ENCODE results near the gene BMPER. TPM values are rescaled to one million over a fixed set of nuclear protein-coding genes. Genes with fewer than 3 reads are reported as not detected.

The BMPER gene
- polyA plus RNA-seq, 1 of the 3 experiments (the other 2 are of a cell fraction) = 20.0 TPM

DNA sequence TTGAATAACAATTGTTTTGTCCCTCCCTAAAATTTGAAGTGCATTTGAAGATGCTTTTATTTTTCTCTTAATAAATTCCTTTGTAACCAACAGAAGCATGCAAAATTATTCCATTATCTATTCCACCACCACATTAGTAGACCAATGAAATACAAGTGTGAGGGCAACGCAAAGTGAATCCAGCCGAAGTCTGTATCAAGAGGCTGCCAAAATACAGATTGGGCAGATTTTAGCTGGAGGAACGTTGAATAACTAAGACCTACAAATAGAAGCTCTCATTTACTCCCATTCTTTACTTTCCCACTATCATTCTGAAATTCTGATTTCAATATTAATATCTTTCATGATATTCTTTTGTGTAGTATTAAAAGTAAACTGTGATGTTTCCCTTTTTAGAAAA lies 233.7 kb downstream of the BMPER start:
- Histone ChIP-seq H3K79me2 (ENCODE audit: insufficient read depth) (no peaks in the 10 kb centered on the region), H3K36me3 (replicated peaks in 1 of 2; ENCODE audit: control insufficient read depth in 1 of 2, insufficient read depth in 2 of 2, low read length in 1 of 2) (no peaks in the 10 kb centered on the region), H4K20me1 (ENCODE audit: insufficient read depth) (no peaks in the 10 kb centered on the region), H3K4me3 (ENCODE audit: low read depth in 2 of 2, low read length in 1 of 2) (no peak overlapping the region), H3K4me1 (ENCODE audit: control insufficient read depth in 1 of 2, insufficient read depth in 2 of 2, low read depth in 1 of 2, low read length in 1 of 2) (peaks cover 3 to 20% of the 10 kb centered on the region in 2 experiments), H3K4me2 (no peak overlapping the region), H3K9ac (no peak overlapping the region), H3K9me3 (no peaks in the 10 kb centered on the region), H3K9me2 (no peaks in the 10 kb centered on the region), H2AFZ (ENCODE audit: low read depth) (no peak overlapping the region), H3K27me3 (ENCODE audit: insufficient read depth) (no peaks in the 10 kb centered on the region), H3K27ac (ENCODE audit: low read depth in 2 of 2, low read length in 1 of 2) (no peak overlapping the region), H3F3A (replicated peaks; ENCODE audit: insufficient read depth) (peaks cover 8% of the 10 kb centered on the region)
- TF ChIP-seq, protein P1, sequence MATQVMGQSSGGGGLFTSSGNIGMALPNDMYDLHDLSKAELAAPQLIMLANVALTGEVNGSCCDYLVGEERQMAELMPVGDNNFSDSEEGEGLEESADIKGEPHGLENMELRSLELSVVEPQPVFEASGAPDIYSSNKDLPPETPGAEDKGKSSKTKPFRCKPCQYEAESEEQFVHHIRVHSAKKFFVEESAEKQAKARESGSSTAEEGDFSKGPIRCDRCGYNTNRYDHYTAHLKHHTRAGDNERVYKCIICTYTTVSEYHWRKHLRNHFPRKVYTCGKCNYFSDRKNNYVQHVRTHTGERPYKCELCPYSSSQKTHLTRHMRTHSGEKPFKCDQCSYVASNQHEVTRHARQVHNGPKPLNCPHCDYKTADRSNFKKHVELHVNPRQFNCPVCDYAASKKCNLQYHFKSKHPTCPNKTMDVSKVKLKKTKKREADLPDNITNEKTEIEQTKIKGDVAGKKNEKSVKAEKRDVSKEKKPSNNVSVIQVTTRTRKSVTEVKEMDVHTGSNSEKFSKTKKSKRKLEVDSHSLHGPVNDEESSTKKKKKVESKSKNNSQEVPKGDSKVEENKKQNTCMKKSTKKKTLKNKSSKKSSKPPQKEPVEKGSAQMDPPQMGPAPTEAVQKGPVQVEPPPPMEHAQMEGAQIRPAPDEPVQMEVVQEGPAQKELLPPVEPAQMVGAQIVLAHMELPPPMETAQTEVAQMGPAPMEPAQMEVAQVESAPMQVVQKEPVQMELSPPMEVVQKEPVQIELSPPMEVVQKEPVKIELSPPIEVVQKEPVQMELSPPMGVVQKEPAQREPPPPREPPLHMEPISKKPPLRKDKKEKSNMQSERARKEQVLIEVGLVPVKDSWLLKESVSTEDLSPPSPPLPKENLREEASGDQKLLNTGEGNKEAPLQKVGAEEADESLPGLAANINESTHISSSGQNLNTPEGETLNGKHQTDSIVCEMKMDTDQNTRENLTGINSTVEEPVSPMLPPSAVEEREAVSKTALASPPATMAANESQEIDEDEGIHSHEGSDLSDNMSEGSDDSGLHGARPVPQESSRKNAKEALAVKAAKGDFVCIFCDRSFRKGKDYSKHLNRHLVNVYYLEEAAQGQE (IDR thresholded peaks at IDR 0.05; ENCODE audit: low read depth, low read length) = no peak
- TF ChIP-seq MEF2A (IDR thresholded peaks at IDR 0.05; ENCODE audit: borderline replicate concordance, low read depth) (no peak), MXI1 (IDR thresholded peaks at IDR 0.05; ENCODE audit: low read depth, low read length) (no peak), IRF3 (IDR thresholded peaks at IDR 0.05; ENCODE audit: low read depth, low read length) (no peak), MAX (IDR thresholded peaks at IDR 0.05; ENCODE audit: low read depth) (no peak), FOSL2 (IDR thresholded peaks at IDR 0.05; ENCODE audit: borderline replicate concordance, low read depth) (no peak), GABPA (IDR thresholded peaks at IDR 0.05; ENCODE audit: low read depth) (no peak), SIN3A (IDR thresholded peaks at IDR 0.05; ENCODE audit: borderline replicate concordance, low read depth, low read length) (no peak), ELF1 (IDR thresholded peaks at IDR 0.05) (no peak), NRF1 (IDR thresholded peaks at IDR 0.05; ENCODE audit: low read depth, low read length) (no peak), TCF12 (IDR thresholded peaks at IDR 0.05) (no peak), POLR2AphosphoS5 (IDR thresholded peaks at IDR 0.05; ENCODE audit: low read depth, low read length) (no peak), EP300 (IDR thresholded peaks at IDR 0.05; ENCODE audit: borderline replicate concordance in 1 of 2, low read depth in 1 of 2, low read length in 1 of 2) (no peak), TAF1 (IDR thresholded peaks at IDR 0.05; ENCODE audit: borderline replicate concordance, low read depth, low read length) (no peak), CTCF (IDR thresholded peaks at IDR 0.05) (no peak)
- TF ChIP-seq, protein P2, sequence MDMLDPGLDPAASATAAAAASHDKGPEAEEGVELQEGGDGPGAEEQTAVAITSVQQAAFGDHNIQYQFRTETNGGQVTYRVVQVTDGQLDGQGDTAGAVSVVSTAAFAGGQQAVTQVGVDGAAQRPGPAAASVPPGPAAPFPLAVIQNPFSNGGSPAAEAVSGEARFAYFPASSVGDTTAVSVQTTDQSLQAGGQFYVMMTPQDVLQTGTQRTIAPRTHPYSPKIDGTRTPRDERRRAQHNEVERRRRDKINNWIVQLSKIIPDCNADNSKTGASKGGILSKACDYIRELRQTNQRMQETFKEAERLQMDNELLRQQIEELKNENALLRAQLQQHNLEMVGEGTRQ (IDR thresholded peaks at IDR 0.05; ENCODE audit: borderline replicate concordance, low read depth, low read length) = no peak
- TF ChIP-seq, protein P3, sequence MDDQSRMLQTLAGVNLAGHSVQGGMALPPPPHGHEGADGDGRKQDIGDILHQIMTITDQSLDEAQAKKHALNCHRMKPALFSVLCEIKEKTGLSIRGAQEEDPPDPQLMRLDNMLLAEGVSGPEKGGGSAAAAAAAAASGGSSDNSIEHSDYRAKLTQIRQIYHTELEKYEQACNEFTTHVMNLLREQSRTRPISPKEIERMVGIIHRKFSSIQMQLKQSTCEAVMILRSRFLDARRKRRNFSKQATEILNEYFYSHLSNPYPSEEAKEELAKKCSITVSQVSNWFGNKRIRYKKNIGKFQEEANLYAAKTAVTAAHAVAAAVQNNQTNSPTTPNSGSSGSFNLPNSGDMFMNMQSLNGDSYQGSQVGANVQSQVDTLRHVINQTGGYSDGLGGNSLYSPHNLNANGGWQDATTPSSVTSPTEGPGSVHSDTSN (IDR thresholded peaks at IDR 0.05) = no peak
- POLR2A ChIA-PET = no interaction called here
- no peak for DNase-seq
- 85% methylated on average over 3 of the region's 3 CpGs for WGBS (ENCODE audit: low lambda C conversion rate)
- CTCF ChIA-PET = interaction anchor here (0.6 kb wide), 1 partner anchor 289 kb away, joined by 3 read pairs; no protein-coding TSS in a partner anchor
